ENCODE measurements around the gene ZSCAN9.

The ZSCAN9 gene

DNA sequence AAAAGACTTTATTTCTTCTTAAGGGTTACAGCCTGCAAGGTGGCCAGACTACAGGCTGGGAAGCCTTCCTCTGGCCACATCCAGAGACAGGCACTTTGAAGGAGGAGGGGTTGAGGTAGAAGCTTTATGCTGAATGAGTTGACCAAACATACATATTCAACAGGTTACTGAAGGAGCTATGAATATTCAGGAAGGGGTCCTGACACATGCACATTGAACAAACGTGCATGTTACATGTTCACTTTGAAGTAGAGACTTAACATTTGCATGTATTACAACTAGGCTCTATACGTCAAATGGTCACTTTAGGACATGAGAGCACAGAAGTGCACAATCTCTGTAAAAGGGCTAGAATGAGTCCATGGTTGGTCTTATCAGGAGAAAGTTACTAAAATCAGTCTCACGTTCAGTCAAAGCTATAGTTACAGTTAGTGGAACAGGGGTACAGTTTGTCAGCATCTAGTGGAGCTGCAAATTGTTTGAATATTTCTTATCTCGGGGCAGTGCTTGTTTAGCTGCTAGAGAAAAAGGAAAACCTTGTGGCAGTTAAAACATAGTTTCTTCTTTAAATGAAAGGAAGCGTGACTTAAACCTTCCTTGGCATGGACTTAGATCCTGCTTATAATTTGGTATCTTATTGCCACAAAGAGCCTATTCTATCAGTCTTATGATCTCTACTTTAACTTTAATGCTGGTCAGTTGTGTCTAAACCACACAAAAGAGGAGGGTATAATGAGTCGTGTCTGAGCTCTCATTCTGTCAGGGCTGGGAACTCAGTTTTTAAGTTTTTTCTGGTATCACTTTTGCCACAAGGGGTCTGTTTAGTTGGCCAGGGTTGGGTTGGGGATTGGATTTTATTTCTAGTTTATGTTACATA, 4.6 kb upstream of the ZSCAN9 start:
- no peak for DNase-seq (ENCODE audit: low spot score)
- TF ChIP-seq, protein P1, sequence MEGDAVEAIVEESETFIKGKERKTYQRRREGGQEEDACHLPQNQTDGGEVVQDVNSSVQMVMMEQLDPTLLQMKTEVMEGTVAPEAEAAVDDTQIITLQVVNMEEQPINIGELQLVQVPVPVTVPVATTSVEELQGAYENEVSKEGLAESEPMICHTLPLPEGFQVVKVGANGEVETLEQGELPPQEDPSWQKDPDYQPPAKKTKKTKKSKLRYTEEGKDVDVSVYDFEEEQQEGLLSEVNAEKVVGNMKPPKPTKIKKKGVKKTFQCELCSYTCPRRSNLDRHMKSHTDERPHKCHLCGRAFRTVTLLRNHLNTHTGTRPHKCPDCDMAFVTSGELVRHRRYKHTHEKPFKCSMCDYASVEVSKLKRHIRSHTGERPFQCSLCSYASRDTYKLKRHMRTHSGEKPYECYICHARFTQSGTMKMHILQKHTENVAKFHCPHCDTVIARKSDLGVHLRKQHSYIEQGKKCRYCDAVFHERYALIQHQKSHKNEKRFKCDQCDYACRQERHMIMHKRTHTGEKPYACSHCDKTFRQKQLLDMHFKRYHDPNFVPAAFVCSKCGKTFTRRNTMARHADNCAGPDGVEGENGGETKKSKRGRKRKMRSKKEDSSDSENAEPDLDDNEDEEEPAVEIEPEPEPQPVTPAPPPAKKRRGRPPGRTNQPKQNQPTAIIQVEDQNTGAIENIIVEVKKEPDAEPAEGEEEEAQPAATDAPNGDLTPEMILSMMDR (IDR thresholded peaks at IDR 0.05; ENCODE audit: borderline replicate concordance, control extremely low read depth, extremely low read depth, insufficient read depth, missing control alignments): no peak
- in situ Hi-C loops (cut with MboI; ENCODE audit: low sequenced_read_pairs, unreplicated experiment): no loop called here

- TF ChIP-seq, protein P1 (IDR thresholded peaks at IDR 0.05; ENCODE audit: borderline replicate concordance, control extremely low read depth, extremely low read depth, insufficient read depth, missing control alignments): no peak
- DNase-seq (ENCODE audit: low spot score): no peak
- in situ Hi-C loops (cut with MboI; ENCODE audit: low sequenced_read_pairs, unreplicated experiment): no loop called here
Measured at GRCh38 chr6:28224131-28225055, 682 bp upstream of the ZSCAN9 start.

GRCh38 chr6:28226460-28226859, 1.4 kb downstream of the ZSCAN9 start:
- in situ Hi-C loops (cut with MboI; ENCODE audit: low sequenced_read_pairs, unreplicated experiment): no loop called here
- DNase-seq (ENCODE audit: low spot score): no peak
- TF ChIP-seq, protein P1 (IDR thresholded peaks at IDR 0.05; ENCODE audit: borderline replicate concordance, control extremely low read depth, extremely low read depth, insufficient read depth, missing control alignments): no peak

- in situ Hi-C loops (cut with MboI; ENCODE audit: low sequenced_read_pairs, unreplicated experiment): no loop called here
- no peak for DNase-seq (ENCODE audit: low spot score)
- TF ChIP-seq, protein P1 (IDR thresholded peaks at IDR 0.05; ENCODE audit: borderline replicate concordance, control extremely low read depth, extremely low read depth, insufficient read depth, missing control alignments): no peak
Measured at GRCh38 chr6:28232785-28233184, 7.7 kb downstream of the ZSCAN9 start.

GRCh38 chr6:28235912-28236452, 10.9 kb downstream of the ZSCAN9 start:
- in situ Hi-C loops (cut with MboI; ENCODE audit: low sequenced_read_pairs, unreplicated experiment): no loop called here
- DNase-seq (ENCODE audit: low spot score): no peak
- TF ChIP-seq, protein P1 (IDR thresholded peaks at IDR 0.05; ENCODE audit: borderline replicate concordance, control extremely low read depth, extremely low read depth, insufficient read depth, missing control alignments): no peak

DNA sequence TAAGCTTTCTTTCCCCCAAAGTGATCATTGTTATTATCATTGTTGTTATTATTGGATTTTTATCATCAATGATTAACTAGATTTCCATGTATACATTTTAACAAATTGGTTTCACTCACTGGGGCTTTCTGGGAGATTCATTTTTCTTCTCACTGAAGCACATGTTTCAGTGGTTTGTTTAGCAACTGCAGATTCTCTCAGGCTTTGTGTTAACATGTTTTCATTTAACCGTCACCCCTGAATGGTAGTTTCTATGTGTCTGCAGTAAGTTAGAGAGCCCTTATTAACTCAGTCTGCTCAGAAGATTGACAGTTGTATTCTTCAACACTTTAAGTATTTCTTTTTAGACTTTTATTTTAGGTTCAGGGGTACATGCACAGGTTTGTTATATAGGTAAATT, 14.6 kb downstream of the ZSCAN9 start:
- in situ Hi-C loops (cut with MboI; ENCODE audit: low sequenced_read_pairs, unreplicated experiment): no loop called here
- TF ChIP-seq, protein P1 (IDR thresholded peaks at IDR 0.05; ENCODE audit: borderline replicate concordance, control extremely low read depth, extremely low read depth, insufficient read depth, missing control alignments): no peak
- DNase-seq (ENCODE audit: low spot score): no peak

Measured in GM13976 (cell line).